Measurements from ENCODE around the gene CXXC5.
"Not testable (repeated sequence)": the region's sequence is repeated elsewhere in the genome, so short reads cannot be mapped to it uniquely, and the experiment has no call there.

CXXC5 gene

DNA sequence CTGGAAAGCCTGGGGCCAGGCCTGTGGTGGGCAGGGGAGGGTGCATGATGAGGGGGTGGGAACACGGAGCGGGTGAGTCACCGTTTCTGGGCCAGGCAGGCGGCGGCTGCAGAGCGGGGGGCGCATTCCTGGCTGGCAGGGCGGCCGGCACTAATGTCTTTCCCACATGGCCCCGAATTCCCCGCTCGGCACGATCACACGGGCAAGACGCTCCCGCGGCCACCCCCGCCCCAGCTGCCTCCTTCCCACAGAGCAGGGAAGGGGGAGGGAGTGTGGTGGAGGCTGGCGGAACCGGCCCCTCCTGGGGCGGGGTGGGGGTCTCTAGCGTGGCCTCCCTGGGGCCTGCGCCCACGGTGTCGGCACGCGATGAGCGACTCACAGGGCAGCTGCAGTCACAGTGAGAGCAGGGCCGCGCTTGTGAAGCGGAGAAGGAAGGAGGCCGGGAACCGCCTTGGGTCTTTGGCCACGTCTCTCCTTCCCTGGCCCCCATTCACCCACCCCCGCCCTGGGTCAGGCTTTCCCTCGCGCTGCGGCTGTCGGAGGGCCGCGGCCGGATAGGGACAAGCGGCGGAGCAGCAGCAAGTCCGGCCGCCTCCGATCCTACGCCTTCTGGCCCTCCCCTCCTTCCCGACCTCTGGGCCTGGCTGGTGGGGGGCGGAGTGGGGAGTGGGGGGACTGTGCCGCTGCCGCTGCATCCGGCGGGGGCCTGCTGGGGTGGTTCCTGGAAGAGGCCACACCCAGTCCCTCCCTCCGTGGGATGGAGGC is 48.9 kb downstream of the CXXC5 start:
- DNase-seq, result peak; percentile 93

DNA sequence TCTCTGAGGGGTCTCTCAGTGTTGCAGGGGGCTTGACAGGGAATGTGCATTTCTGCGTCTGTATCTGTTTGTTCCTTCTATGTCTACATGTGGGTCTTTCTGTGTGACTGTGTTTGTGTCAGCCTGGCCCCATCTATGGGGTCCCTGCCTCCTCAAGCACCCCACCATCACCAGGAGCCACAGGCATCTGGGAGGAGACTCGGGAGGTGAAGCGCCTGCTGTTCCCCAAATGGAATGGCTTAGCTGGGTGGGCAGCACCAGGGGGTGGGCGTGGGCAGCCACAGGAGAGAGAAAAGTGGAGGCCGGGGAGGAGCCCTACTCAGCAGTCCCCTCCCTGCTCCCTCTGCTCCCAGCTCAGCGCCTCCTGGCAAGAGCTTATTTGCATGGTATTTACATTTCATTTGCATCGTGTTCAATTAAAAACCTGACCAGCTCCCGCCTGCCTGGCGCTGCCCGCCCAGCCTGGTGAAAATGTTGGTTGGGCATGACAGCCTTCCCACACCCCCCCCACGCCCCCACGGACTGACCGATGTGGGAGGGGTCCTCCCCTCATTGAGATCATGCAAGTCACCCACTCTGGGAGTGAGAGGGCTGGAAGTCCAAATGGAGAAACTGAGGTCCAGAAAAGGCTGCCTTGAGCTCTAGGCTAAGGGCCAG is 50.5 kb downstream of the CXXC5 start:
- no peak for DNase-seq

DNA sequence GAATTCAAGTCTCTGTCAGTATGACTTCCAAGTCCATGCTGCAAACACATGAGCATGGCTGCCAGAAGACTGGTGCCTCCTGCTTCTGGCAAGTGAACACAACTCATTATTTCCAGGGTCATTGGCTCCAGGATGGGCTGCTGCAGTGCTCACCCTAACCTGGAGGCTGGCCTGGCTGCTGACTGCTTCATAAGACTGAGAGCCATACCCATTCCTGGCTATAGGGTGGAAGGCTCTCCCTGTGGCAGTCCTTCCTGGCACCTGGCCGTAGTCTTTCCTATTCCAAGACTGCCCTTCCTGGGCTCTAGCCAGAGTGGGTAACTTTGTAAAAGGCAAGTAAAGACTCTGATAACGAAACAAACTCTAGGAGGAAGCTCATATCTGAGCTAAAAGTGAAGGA is 51.2 kb downstream of the CXXC5 start:
- no peak for DNase-seq

DNA sequence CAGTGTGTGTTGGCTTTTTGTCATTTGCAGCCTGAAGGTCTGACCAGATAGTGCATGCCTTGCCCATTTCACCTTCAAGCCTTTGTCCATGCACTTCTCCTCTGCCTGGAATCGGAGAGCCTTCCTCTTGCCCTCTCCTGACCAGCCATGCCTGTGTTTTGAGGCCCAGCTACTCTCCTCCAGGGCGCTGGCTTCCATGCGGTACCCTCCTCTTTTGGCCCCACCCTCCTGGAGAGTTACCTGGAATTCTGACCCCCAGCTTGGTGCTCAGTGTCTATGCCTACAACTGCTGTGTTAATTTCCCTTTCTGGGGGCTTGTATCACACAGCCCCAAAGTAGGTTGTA is 52.5 kb downstream of the CXXC5 start:
- no peak for DNase-seq

DNA sequence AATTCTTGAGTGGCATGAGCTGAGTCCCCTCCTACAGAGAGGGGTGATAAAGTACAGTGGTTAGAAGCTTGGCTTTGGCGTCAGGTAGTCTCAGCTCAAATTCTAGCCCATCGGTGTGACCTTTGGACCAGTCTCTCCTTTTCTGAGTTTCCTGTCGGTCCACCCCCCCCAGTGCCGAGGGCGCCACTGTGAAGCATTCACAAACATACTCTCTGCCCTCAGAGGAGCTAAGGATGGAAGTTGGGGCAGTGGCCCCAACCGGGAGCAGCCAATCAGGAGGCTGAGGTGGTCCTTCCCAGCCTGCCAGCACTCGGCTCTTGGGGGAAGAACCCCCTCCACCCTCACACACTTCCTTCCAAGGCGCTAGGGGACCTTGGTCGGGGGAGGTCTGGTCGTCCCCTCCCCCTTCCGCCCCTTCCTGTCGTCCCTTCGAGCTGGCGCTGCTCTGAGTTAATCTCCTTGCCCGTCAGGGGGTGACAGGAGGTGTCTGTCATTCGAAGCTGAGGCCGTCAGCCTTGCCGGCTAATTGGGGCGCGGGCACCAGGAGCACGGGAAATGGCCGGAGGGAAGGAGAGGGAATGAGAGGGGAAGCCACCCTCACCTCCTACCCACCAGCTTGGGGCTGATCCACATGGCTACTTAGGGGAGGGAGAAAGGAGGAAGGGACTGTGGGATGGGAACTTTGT is 53.0 kb downstream of the CXXC5 start:
- DNase-seq, result no peak

DNA sequence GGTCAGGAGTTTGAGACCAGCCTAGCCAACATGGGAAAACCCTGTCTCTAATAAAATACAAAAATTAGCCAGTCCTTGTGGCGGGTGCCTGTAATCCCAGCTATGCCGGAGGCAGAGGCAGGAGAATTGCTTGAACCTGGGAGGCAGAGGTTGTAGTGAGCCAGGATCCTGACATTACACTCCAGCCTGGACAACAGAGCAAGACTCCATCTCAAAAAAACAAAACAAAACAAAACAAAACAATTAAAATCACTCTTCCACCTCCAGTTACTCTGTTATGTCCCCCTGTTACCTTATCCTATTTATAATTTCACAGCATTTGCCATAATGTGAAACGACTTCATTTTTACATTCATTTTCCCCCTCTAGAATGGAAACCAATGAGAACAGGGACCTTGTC is 54.4 kb downstream of the CXXC5 start:
- DNase-seq, result no peak

DNA sequence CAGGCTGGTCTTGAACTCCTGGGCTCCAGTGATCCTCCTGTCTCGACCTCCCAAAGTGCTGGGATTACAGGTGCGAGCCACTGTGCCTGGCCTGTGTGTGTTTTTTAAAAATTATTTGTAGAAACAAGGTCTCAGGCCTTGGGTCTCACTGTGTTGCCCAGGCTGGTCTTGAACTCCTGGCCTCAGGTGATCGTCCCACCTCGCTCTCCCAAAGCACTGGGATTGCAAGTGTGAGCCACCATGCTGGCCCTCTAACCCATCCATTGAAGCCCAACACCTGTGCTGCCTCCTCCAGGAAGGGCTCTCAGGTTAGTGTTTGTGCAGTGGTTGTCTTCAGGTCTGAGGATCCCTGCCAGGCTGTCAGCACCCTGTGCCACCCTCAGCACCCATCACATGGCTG is 56.6 kb downstream of the CXXC5 start:
- DNase-seq, result no peak

DNA sequence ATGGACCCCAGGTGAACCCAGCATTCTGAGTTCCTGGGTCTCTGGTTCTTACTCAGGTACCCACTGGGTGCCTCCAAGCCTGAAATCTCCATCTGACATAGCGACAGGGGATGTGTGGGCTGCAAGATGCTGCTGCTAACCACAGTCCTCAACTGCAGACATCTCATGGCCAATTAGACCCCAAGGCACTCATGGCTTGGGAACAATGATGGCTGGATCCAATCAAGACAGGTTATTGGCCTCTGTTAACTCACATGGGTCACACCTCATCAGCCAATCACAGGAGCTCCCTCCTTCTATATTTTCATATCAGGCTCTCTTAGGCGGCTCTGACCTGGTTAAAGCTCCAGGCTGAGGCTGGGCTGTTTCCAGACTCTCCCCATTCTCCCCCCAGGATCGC is 57.0 kb downstream of the CXXC5 start:
- DNase-seq, result no peak

DNA sequence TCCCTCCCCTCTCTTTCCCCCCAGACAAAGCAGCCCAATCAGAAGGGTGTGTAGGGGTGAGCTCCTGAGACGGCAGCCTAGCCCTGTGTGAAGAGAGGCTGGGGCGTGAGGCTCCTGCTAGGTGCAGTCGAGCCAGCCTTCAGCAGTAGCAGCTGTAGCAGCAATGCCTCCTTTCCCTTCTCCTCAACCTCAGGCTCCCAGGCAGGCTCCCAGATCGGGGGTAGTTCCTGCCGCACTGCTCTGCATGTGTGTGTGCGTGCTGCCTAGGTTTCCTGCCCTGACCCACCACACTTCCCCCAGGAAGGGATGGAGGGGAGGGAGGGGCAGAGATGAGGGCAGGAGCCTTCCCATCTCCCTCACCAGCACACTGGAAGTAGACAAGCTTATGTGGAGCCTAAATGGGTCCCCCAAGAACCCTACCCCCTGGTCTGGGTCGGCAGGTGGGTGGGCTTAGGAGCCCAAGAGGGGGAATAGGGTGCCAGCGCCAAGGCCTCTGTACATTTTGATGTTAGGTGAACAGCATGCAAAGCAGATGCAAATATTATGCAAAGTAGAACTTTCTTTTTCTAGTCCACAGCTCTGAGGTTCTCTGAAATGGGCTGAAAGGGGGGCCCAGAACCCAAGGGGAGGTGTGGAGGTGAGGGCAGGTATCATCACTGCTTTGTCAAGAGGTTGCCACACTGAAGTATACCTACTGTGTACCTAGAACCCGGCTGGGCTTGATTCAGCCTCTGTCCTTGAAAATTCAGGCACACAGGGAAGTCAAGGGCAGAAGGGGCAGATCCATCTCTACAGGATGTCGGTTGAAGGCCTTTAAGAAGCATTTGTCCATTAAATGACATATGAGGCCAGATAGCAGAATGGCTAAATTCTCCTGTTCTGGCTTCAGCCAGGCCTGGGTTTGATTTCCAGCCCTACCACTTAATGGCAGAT is 57.8 kb downstream of the CXXC5 start:
- no peak for DNase-seq

DNA sequence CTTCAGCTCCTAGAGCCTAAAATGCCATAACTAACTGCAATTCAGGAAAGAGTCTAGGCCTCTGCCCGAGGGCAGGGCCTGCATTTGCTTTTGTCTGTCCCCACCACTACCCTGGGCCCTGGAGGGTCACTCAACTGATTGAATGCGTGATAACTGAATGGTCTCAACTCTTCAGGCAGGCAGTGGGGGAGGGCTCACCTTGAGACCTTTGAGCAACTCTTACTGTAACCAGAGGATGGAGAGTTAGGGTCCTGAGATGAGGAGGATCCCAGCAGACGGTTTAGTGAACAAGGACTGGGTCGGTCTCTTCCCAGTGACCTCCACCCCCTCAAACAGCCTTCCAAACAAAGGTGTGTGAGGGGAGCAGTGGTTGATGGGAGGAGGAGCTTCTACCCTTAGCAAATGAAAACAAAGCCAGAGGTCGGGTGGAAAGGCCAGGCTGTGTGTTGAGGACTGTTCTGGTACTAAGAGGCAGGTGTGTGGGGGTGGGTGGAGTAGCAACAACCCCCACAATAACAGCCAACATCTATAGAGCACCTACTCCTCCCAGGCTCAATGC is 59.4 kb downstream of the CXXC5 start:
- DNase-seq, result no peak

DNA sequence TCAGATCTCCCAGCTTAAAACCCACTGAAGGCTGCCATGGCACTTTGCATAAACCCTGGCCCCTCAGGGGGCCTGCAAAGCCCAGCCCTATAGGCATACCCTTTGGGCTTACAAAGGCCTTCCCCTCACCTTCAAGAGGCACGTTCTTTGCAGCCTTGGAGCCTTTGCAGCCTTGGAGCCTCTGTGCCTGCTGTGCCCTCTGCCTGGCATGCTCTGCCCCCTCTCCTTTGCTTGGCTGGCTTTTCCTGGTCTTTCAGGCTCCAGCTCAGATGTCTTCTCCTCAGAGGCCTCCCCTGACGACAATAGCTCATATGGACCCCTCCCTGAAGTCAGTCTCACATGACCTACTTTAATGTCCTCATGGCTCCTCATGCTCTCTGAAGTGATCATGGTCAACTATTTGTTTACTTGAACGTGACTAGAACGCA is 60.3 kb downstream of the CXXC5 start:
- DNase-seq, result no peak

DNA sequence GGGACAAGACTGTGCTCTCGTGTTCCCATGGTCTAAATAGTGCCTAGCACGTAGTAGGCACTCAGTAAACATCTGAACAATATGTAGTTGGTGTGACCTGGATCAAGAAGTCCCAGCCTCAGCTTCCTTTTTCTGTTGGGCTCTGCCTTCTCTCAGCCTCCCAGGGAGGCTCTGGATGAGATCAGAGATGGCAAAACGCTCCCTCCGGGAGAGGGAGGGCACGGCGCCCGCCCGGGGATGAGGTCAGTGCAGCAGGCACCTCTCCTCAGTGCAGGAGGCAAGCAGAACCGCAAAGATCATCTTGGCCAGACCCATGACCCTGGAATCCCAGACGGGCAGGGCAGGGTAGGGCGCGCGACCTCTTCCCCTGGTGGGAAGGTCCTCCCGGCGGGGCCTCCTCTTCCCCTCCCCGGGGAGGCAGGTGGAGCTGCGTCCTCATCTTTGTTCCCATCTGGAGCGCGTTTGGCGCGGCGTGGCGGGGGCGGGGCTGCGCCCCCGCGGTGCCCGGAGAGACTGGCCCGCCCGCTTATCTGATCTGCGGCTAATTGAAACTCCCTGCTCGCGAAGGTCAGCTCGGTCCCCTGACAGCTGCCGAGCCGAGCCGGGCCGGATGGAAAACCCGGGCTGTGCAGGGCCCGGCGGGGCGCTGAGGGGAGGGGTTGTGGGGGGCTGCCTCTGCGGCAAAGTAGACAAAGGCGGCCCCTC is 60.9 kb downstream of the CXXC5 start:
- DNase-seq, result peak; percentile 96

DNA sequence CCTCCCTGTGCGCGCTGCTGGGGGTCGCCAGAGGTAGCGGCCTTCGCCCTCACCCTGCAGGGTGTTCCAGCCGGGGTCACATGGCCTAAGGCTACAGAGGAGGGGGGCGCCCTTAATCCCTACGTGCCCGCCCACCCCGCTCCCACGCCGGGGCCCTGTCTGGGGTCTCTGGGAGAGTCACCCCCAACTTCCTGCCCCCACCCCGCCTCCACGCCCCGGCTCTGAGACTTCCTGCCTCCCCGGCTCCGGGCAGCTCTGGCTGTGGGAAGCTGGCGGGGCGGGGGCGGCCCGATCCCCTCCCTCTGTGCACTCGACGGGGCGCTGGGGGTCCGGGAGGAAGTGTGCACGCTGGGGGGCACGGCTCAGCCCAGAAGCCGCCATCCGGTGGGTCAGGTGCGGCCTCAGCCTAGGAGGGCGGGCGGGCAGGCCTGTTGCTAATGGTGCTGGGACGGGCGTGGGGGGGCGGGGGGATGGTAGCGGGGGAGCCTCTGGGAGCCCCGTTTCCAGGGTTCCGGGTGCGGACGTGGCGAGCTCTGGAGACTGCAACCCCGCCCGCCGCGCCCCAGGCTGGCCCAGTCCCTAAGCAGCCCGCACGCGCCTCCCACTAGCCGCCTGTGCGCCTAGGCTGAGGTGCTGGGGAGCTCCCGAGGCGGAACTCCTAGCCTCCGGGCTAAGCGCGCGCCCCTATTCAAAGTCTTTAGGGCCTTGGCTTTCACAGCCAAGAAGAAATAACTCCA is 61.6 kb downstream of the CXXC5 start:
- no peak for DNase-seq

DNA sequence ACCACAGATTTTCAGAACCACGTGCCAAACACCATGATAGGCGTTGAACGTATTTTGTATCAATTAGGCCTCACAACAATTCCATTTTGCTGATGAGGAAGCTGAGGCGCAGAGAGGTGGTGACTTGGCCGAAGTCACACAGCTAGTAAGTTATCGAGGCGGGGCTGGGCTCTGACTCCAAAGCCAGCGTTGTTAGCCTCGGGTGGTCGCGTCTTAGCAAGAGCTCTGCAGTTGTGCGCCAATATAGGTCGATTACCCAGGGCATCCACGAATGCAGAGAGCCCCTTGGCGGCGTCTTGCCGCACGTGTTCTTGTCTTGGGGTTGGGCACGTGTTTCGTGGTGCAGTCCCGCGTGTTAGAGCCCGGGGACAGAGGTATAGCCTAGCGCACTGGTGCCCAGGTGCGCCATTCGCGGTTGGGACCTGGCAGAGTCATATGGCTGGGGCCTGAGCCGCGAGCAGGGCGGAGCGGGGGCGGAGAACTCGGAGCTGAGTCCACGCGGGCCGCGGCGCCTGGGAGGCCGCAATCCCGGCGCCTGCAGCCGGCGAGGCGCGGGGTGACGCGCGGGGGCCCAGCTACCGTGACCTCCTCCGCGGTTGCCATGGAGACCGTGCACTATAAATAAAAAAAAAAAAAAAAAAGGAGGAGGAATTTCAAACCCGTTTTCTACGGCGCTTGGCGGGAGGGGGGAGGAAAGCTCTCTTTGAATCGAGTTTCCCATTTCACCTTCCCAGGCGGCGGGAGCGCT is 62.3 kb downstream of the CXXC5 start:
- peak; percentile 70 for DNase-seq

DNA sequence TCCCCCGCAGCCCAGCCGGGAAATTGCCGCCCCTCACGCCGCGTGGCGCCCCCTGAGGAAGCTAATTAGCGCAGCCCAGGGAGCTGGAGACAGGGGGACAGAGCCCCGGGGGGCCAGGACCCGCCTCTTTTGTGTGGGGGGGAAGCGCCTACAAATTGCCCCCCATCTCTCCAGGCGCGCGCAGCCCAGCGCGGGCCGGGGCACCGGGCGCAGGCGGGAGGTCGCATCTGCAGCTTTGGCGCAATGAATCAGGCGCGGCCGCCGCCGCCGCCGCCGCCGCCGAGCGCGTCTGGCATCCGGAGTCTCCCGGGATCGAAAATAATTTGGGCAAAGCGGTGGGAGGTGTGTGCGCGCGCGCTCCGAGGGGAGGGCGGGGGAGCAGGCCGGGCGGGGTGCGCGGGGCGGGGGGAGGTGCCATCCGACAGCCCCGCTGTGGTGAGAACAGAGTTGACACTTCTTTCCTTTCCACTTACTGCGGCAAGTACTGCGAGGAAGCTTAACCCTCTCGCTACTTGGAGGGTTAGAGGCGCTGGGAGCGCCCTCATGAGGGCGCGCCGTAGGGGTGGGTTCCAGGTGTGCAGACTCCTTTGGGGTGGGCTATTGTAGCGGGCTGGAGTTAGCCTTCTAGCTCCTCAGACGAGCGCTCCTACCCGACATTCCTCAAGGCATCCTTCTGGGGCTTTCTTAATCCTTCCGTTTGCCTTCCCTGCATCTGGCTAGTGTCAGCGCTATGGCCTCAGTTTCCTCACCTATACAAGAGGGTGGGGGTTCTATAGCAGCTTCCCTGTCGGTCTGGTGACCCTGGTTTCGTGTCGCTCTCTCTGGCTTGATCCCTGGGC is 63.1 kb downstream of the CXXC5 start:
- DNase-seq, result peak; percentile 59

DNA sequence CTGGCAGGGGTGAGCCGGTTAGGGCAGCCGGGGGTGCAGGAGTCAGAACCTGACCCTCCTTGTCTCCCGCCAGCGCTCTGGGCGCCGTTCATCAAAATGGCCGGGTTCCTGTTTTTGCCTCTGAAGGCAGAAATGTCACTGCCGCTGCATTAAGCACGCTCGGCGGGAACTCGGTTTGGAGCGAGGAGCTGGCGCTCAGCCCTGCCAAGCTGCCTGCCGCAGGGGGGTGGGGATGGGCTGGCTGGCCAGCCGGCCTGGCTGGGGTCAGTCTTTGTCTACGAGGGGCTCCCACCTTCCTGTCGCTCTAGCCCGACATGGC is 63.7 kb downstream of the CXXC5 start:
- no peak for DNase-seq

DNA sequence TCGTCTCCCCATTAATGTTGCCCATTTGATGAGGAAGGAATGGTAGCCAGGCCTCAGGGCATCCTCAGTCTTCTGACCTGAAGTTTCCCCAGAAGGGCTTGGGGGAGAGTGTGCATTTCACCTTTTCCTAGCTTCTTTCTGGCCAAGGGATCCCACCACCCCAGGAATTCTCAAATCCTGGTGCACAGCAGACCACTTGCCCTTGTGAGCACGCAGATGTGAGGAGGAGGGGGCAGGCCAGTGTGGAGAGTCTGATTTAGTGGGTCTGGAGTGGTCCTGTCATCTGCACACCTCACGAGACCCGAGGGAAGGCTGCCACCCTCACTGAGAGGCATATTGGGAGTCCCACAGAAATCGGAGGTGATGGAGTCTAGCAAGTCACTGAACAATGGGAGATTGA is 64.3 kb downstream of the CXXC5 start:
- DNase-seq, result no peak

DNA sequence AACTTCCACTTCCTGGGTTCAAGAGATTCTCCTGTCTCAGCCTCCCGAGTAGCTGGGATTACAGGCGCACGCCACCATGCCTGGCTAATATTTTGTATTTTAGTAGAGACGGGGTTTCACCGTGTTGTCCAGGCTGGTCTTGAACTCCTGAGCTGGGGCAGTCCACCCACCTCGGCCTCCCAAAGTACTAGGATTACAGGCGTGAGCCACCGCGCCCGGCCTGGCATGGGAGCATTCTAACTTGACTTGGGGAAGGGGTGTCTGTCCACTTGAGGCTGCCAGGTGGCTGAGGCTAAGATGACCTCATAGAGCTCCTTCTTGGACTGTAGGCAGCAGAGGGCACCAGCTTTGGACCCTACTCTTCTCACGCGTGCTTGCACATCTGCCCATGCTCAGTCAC is 65.7 kb downstream of the CXXC5 start:
- DNase-seq, result not testable (repeated sequence)

DNA sequence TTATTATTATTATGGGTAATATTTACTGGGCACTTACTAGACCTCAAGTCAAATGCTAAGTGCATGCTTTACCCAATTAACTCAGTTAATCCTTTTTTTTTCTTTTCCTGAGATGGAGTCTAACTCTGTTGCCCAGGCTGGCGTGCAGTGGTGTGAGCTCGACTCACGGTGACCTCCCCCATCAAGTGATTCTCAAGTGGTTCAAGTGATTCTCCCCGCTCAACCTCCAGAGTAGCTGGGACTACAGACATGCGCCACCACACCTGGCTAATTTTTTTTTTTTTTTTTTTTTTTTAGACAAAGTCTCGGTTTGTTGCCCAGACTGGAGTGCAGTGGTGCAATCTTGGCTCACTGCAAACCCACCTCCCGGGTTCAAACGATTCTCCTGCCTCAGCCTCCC is 69.1 kb downstream of the CXXC5 start:
- DNase-seq, result no peak

DNA sequence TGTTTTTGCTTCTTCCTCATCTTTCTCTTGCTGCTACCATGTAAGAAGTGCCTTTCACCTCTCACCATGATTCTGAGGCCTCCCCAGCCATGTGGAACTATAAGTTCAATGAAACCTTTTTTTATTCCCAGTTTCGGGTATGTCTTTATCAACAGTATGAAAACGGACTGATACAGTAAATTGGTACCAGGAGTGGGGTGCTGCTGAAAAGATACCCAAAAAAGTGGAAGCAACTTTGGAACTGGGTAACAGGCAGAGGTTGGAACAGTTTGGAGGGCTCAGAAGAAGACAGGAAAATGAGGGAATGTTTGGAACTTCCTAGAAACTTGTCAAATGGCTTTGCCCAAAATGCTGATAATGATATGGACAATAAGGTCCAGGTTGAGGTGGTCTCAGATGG is 70.3 kb downstream of the CXXC5 start:
- not testable (repeated sequence) for DNase-seq

Data from NCI-H226 (cell line).